Activated naive CD4-positive, alpha-beta T cell treated with anti-CD3 and anti-CD28 coated beads, Interleukin-2, amount 50 U/mL, for 16 hours (primary cell): ENCODE results near the gene ARHGAP29.
"Not testable (repeated sequence)": the region's sequence is repeated elsewhere in the genome, so short reads cannot be mapped to it uniquely, and the experiment has no call there.

Experiments
- DNase-seq: peaks from one replicate; pipeline ENCODE4 v3.0.0-alpha.2; 2020

ARHGAP29 gene

DNA sequence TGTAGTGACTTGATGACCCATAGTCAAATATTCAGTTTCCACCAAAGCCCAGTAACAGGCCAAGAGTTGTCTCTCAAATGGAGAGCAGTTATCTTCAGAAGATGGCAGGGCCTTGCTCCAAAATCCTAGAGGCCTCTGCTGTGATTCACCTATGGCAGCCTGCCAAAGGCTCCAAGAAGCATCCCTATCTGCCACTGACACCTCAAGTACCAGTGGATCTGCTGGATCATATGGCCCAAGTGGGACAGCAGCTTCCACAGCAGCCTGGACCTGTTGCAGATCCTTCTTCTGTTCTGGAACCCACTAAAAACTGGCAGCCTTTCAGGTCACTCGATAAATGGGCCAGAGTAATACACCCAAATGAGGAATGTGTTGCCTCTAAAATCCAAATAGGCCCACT is 73.3 kb downstream of the ARHGAP29 start:
- DNase-seq = not testable (repeated sequence)

- not testable (repeated sequence) for DNase-seq
Measured at GRCh38 chr1:94163249-94163648, 74.1 kb downstream of the ARHGAP29 start.

- no peak for DNase-seq
Measured at GRCh38 chr1:94160811-94161210, 76.6 kb downstream of the ARHGAP29 start.

DNA sequence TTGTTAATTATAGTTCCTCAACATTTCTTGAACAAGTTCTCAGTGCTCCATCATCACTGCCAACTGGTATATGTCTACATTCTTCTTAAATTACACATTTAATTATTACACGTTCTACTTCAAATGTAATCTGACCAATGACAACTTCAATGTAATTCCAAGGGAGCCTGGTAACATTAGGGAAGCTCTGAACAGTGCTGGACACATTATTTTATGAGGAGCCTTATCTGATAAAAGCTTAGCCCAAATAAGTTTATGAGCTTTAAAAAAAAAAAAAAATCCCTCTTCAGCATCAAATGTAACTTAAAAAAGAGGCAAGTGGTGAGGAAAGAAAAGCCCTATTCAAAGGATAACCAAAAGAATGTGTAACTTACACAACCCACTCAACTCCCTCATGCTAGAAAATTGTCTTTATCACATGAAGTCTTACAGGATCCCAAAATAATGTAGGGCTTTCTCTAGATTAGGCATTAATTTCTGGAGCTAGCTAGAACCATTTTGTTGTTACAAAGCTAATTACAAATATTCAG is 81.2 kb downstream of the ARHGAP29 start:
- DNase-seq = no peak

DNA sequence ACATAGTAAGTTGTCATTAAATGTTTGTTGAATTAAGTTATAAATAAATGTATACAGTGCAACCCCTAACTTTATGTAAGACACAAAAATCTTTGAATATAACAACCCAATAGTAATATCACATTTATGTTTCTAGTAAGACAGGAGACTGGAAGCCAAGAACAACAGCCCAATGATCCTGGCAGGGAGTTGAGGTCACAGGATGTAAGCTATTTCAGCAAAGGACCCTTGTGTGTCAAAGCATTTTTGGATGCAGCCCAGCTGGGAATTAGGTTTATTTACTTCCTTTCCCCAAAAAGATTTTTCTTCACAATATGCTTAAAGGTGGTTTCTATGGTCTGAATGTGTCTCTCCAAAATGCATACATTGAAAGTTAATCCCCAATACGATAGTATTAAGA is 82.4 kb downstream of the ARHGAP29 start:
- DNase-seq = no peak

DNA sequence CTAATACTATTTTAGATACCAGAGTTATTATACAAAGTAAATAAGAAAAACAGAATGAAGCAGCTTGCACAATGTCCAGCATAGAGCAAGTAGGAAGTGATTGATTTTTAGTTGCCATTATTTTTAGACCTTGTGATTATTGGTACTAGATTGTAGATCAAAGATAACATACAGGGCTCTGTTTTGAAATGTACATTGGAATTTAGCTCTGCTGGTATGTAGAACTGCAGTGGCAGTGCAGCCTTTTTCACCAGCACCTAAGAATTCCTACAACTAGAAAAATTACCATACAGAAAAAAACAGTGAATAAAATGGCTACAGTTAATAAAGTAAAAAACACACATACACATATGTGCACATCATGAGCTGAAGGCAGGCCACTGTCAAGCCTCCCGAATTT is 84.3 kb downstream of the ARHGAP29 start:
- DNase-seq = no peak

DNA sequence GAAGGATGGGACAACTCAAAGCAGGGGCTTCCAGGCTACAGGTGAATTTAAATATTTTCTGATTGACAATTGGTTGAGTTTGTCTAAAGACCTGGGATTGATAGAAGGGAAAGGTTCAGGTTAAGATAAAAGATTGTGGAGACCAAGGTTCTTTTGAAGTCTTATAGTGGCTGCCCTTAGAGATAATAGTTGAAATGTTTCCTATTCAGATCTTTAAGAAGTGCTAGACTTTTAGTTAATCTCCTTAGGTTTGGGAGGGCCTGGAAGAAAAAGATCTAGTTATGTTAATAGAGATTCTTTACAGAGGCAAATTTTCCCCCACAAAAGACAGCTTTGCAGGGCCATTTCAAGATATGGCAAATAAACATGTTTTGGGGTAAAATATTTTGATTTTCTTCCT is 88.2 kb downstream of the ARHGAP29 start:
- not testable (repeated sequence) for DNase-seq

GRCh38 chr1:94146273-94146672 is 91.1 kb downstream of the ARHGAP29 start:
- no peak for DNase-seq

DNA sequence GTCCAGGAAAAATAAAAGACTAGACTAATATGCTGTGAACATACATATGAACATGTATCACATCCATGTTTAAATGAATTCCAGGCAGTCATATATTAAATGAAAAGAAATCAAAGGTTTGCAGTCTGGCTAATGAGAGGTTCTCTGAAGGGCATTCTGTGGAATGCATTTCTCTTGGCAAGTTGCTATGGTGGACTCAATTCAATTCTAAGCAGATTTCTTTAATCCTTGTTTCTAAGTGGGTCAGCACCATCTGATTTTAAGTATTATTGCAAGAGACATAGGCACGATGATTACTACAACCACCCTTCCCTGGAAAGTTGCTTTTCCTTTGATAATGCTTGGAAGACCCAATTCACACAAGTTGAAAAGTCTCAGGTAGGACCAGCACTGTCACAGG is 92.5 kb downstream of the ARHGAP29 start:
- no peak for DNase-seq

- DNase-seq = no peak
Measured at GRCh38 chr1:94143809-94144176, 93.6 kb downstream of the ARHGAP29 start.

GRCh38 chr1:94143173-94143808 is 94.1 kb downstream of the ARHGAP29 start:
- DNase-seq = no peak

GRCh38 chr1:94142583-94142982 is 94.8 kb downstream of the ARHGAP29 start:
- DNase-seq = no peak

- DNase-seq = no peak
Measured at GRCh38 chr1:94142022-94142421, 95.4 kb downstream of the ARHGAP29 start.

DNA sequence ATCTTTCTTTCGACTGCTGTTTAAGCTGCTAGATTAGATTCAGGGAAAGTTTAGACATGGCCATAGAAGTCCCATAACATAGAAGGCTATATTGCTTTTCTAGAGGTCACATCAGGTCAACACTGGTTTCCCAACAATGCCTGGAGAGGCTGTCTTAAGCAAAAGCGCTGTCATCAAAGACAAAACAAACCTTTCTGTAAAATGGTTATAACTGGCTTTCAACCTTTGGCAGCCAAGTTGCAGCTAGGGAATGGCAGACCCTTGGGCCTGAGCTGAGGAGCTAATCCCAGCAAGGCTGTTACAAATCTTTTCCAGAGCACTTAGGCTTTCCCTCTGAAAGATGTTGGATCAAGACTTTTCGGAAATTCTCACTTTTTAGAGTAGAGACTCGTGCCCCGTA is 105.3 kb downstream of the ARHGAP29 start:
- DNase-seq = no peak

DNA sequence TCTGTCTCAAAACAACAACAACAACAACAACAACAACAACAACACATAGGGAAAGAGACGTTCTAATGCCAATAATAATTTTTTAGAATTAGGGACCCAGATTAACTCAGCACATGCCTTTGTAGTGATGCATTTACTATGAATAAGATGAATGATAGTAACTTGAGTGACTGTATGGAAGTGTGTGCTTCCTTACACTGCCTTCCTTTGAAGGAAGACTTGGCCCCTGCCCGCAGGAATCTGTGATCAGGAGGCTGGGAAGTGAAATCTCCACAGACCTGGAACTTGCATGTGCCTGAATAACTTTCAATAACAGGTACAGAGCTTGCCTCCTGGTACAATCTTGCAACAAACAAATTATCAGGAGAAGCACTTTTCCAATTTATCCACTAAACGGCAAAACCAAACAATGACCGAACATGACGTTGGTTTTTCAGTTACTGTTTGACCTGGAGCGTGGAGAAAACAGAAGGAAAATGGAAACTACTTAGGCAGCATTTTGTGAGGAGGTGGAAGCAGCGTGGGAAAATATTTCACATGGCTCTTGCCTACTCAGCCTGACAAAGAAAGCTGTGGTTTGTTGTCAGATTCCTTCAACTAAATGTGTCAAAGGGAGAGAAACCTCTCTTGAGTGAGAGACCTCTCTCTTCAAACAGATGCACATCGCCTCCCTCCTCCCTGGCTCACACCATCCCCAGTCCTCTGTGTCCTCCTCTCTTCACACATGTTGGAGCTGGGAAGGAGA is 106.4 kb downstream of the ARHGAP29 start:
- no peak for DNase-seq

DNA sequence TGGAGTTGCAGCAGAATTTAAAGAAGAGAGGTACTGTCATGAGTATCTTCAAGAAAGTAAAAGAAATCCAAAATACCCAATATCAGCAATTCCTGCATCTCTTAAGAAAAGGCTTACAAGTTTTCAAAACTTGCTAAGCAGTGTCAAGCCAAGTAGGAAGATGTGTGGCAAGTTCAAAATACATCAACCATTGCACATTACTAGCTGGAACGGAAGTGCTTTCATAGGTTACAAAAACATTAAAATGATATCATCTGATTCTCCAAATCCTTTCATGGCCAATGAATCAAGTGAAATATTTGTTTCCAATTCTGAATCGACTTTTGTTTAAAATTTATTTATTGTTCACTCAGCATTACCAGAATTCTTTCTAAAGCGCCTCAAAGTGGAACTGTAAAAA is 110.7 kb downstream of the ARHGAP29 start:
- DNase-seq = no peak

- no peak for DNase-seq
Measured at GRCh38 chr1:94125551-94126514, 111.6 kb downstream of the ARHGAP29 start.

GRCh38 chr1:94124538-94124937 is 112.8 kb downstream of the ARHGAP29 start:
- DNase-seq = no peak

DNA sequence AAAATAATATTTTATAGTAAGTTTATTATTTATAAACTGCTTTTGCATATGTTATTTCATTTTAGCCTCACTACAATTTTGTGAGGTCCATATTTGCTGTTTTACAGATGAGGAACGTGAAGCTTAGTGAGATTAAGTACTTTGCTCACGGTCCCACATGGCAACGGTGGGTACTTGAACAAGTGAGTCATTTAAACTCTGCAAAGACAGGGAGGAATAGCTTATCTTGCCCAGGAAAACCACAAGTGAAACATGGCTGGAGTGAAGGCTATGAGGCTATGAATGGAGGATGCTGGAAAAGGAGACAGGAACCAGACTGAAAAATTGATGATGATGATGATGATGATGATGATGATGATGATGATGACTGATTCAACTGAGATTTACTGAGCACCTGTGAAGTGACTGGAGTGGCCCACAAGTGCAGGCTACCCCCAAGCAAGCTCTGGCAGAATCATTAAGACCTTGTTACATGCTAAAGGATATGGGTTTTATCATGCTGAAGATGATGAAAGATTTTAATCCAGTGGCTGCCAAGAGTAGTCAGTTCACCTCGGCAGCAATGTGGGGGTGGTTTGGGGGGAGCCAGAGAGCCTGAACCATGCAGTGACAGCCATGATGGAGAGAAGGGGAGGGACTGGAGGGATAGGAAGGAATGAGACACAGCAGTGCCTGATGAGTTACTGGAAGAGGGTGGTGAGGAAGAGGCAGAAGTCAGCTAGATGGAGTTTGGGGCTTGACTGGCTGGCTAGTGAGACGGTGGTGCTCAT is 115.0 kb downstream of the ARHGAP29 start:
- no peak for DNase-seq
